NCI-H226 (cell line): ENCODE data around the gene BICD1.

ENCODE experiments used
- DNase-seq: peaks from one replicate; pipeline ENCODE4 v3.0.0-alpha.2; 2015

BICD1 gene

GRCh38 chr12:32418903-32419519 is 312.4 kb downstream of the BICD1 start:
- no peak for DNase-seq

- DNase-seq, result peak; percentile 37
Observed at GRCh38 chr12:32419520-32419960, 312.9 kb downstream of the BICD1 start.

- no peak for DNase-seq
Observed at GRCh38 chr12:32420356-32420755, 313.7 kb downstream of the BICD1 start.

GRCh38 chr12:32423559-32423958 is 316.9 kb downstream of the BICD1 start:
- DNase-seq, result no peak

- DNase-seq, result no peak
Observed at GRCh38 chr12:32431025-32431424, 324.4 kb downstream of the BICD1 start.
